H9 (cell line): ENCODE data around the gene OAS2. TPM values are rescaled to one million over a fixed set of nuclear protein-coding genes. Genes with fewer than 3 reads are reported as not detected.
A peak's percentile ranks its signal among the peaks of the same experiment; 100 is the strongest.

Experiments
- DNase-seq: peaks from one replicate; pipeline ENCODE4 v3.0.0-alpha.2; 2017
- H2AFZ ChIP-seq: one replicate; pipeline ENCODE4 v1.6.1; 2013; ENCODE audit warnings: mild to moderate bottlenecking, low read length, control low read depth, moderate library complexity
- H2AK5ac ChIP-seq: 2 replicates; pipeline ENCODE4 v1.6.1; 2013; ENCODE audit warnings: low read length, control low read depth, mixed read lengths; ENCODE audit not compliant: insufficient read length
- H2BK120ac ChIP-seq: one replicate; pipeline ENCODE4 v1.6.1; 2013; ENCODE audit warnings: low read depth, mild to moderate bottlenecking, low read length, control low read depth, inconsistent platforms; ENCODE audit not compliant: poor library complexity, severe bottlenecking
- H2BK12ac ChIP-seq: 2 replicates; pipeline ENCODE4 v1.6.1; 2013; ENCODE audit warnings: low read length, control low read depth, mixed read lengths, low read depth; ENCODE audit not compliant: insufficient read length
- H2BK15ac ChIP-seq: 2 replicates; pipeline ENCODE4 v1.6.1; 2013; ENCODE audit warnings: low read depth, low read length, control low read depth
- H2BK20ac ChIP-seq: one replicate; pipeline ENCODE4 v1.6.1; 2013; ENCODE audit warnings: low read depth, mild to moderate bottlenecking, low read length, control low read depth, inconsistent platforms; ENCODE audit not compliant: poor library complexity, severe bottlenecking
- H2BK5ac ChIP-seq: 2 replicates; pipeline ENCODE4 v1.6.1; 2013; ENCODE audit warnings: low read length, control low read depth, mixed read lengths; ENCODE audit not compliant: insufficient read length
- H3K14ac ChIP-seq: 2 replicates; pipeline ENCODE4 v1.6.1; 2013; ENCODE audit warnings: low read length, control low read depth; ENCODE audit not compliant: insufficient read depth
- H3K18ac ChIP-seq: 2 replicates; pipeline ENCODE4 v1.6.1; 2013; ENCODE audit warnings: low read depth, mild to moderate bottlenecking, mixed read lengths, low read length, control low read depth; ENCODE audit not compliant: insufficient read length
- H3K23ac ChIP-seq: 2 replicates; pipeline ENCODE4 v1.6.1; 2013; ENCODE audit warnings: low read length, control low read depth, mixed read lengths, low read depth; ENCODE audit not compliant: insufficient read length
- H3K23me2 ChIP-seq: 2 replicates; pipeline ENCODE4 v1.6.1; 2013; ENCODE audit warnings: low read depth, mild to moderate bottlenecking, mixed read lengths, low read length, control low read depth; ENCODE audit not compliant: insufficient read length, poor library complexity, severe bottlenecking
- H3K27ac ChIP-seq: 2 replicates; pipeline ENCODE4 v1.5.1; 2013; ENCODE audit warnings: low read length, control low read depth, mixed read lengths, low read depth; ENCODE audit not compliant: insufficient read length
- H3K27me3 ChIP-seq: 2 replicates; pipeline ENCODE4 v1.6.1; 2013; ENCODE audit warnings: low read length, control low read depth, inconsistent platforms; ENCODE audit not compliant: insufficient read depth
- H3K4ac ChIP-seq: 2 replicates; pipeline ENCODE4 v1.6.1; 2013; ENCODE audit warnings: low read depth, mild to moderate bottlenecking, control low read depth, inconsistent platforms, low read length, moderate library complexity
- H3K4me1 ChIP-seq: 2 replicates; pipeline ENCODE4 v1.6.1; 2013; ENCODE audit warnings: low read length, control low read depth, inconsistent platforms; ENCODE audit not compliant: insufficient read depth
- H3K4me2 ChIP-seq: 2 replicates; pipeline ENCODE4 v1.6.1; 2013; ENCODE audit warnings: low read length, control low read depth, mixed read lengths; ENCODE audit not compliant: insufficient read length, insufficient read depth
- H3K56ac ChIP-seq: 2 replicates; pipeline ENCODE4 v1.6.1; 2013; ENCODE audit warnings: low read depth, mild to moderate bottlenecking, mixed read lengths, low read length, control low read depth; ENCODE audit not compliant: insufficient read length
- H3K79me1 ChIP-seq: 2 replicates; pipeline ENCODE4 v1.6.1; 2013; ENCODE audit warnings: low read depth, mild to moderate bottlenecking, moderate library complexity, low read length, control low read depth, inconsistent platforms; ENCODE audit not compliant: insufficient read depth, poor library complexity, severe bottlenecking
- H3K79me2 ChIP-seq: 2 replicates; pipeline ENCODE4 v1.6.1; 2013; ENCODE audit warnings: low read length, control low read depth, inconsistent platforms; ENCODE audit not compliant: insufficient read depth
- H3K9ac ChIP-seq: 2 replicates; pipeline ENCODE4 v1.6.1; 2013; ENCODE audit warnings: low read length, control low read depth, mixed read lengths; ENCODE audit not compliant: insufficient read length; ENCODE audit errors: extremely low read depth
- H3K9me3 ChIP-seq: one replicate; pipeline ENCODE4 v1.6.1; 2013; ENCODE audit warnings: low read depth, low read length, inconsistent platforms; ENCODE audit not compliant: control insufficient read depth
- H3T11ph ChIP-seq: one replicate; pipeline ENCODE4 v1.6.1; 2013; ENCODE audit warnings: mild to moderate bottlenecking, low read length, control low read depth, inconsistent platforms
- H4K20me1 ChIP-seq: one replicate; pipeline ENCODE4 v1.6.1; 2013; ENCODE audit not compliant: control insufficient read depth, insufficient read length, insufficient read depth
- H4K5ac ChIP-seq: 2 replicates; pipeline ENCODE4 v1.6.1; 2013; ENCODE audit warnings: low read depth, mild to moderate bottlenecking, mixed read lengths, low read length, control low read depth; ENCODE audit not compliant: insufficient read length
- H4K8ac ChIP-seq: replicated peaks from 2 replicates; pipeline ENCODE4 v1.6.1; 2013; ENCODE audit warnings: low read length, control low read depth, mixed read lengths, low read depth; ENCODE audit not compliant: insufficient read length
- H4K91ac ChIP-seq: 2 replicates; pipeline ENCODE4 v1.6.1; 2013; ENCODE audit warnings: low read depth, mild to moderate bottlenecking, moderate library complexity, mixed read lengths, low read length, control low read depth; ENCODE audit not compliant: insufficient read length
- H3K27ac Mint-ChIP-seq, 3 experiments: 2 replicates in 2 of 3; 3 replicates in 1 of 3; pipeline ENCODE4 v1.8.0; 2020 to 2021; ENCODE audit warnings: mixed read lengths in 3 of 3, mild to moderate bottlenecking in 1 of 3, moderate library complexity in 1 of 3
- H3K27me3 Mint-ChIP-seq: 2 replicates; pipeline ENCODE4 v1.8.0; 2021; ENCODE audit warnings: low read depth, mild to moderate bottlenecking, moderate library complexity, mixed read lengths
- H3K36me3 Mint-ChIP-seq, 3 experiments: 2 replicates in 2 of 3; 3 replicates in 1 of 3; pipeline ENCODE4 v1.8.0; 2020 to 2021; ENCODE audit warnings: low read depth in 3 of 3, mixed read lengths in 3 of 3; ENCODE audit not compliant: insufficient read depth in 1 of 3
- H3K4me1 Mint-ChIP-seq, 2 experiments: 2 replicates each; pipeline ENCODE4 v1.8.0; 2020; ENCODE audit warnings: mixed read lengths in 2 of 2
- H3K4me3 Mint-ChIP-seq, 2 experiments: 2 replicates in 1 of 2; 3 replicates in 1 of 2; pipeline ENCODE4 v1.8.0; 2020 to 2021; ENCODE audit warnings: mild to moderate bottlenecking in 2 of 2, mixed read lengths in 2 of 2, moderate library complexity in 1 of 2
- H3K9me3 Mint-ChIP-seq, 2 experiments: 2 replicates in 1 of 2; 3 replicates in 1 of 2; pipeline ENCODE4 v1.8.0; 2020; ENCODE audit warnings: mild to moderate bottlenecking in 2 of 2, mixed read lengths in 2 of 2, moderate library complexity in 1 of 2
- CTCF ChIP-seq: fragments of 200-600 bp; sonication (generic); conservative IDR thresholded peaks from 3 replicates; pipeline ENCODE4 v1.8.0; 2021; ENCODE audit warnings: antibody characterized with exemption, mild to moderate bottlenecking
- WGBS: extraction: QIAGEN DNeasy Blood & Tissue Kit; methylation state at CpG from one replicate; pipeline ENCODE4 v1.1.7; 2013; ENCODE audit warnings: missing lambda C conversion rate, low lambda C conversion rate, mixed read lengths; ENCODE audit not compliant: insufficient read length; ENCODE audit errors: extremely low coverage; 5-methylcytosine and 5-hydroxymethylcytosine counted together
- total RNA-seq: library from RNA; stranded (reverse); gene quantifications from 2 replicates; pipeline ENCODE4 v1.2.1, GENCODE V29; 2021

The OAS2 gene
- total RNA-seq, 1 experiment from 2014 or later, result not detected

- no peaks in the 10 kb centered on the region for H3K23me2 ChIP-seq
- Mint-ChIP-seq H3K4me1 (peaks cover 14 to 15% of the 10 kb centered on the region in 2 experiments), H3K27ac (peak overlapping the region in 2 of 3 experiments; percentile 8 to 36; a peak in 2 of 7 replicates), H3K4me3 (no peak overlapping the region), H3K27me3 (peaks cover 10% of the 10 kb centered on the region), H3K36me3 (peaks cover 0 to 5% (median under 1%) of the 10 kb centered on the region in 3 experiments; a peak in 3 of 7 replicates), H3K9me3 (peaks cover 7 to 9% of the 10 kb centered on the region in 2 experiments)
- no peak for DNase-seq
- H3K79me1 ChIP-seq, result no peaks in the 10 kb centered on the region
- H2BK120ac ChIP-seq, result no peak overlapping the region
- H3K4ac ChIP-seq, result no peak overlapping the region
- no peak for TF ChIP-seq CTCF
- H3T11ph ChIP-seq, result no peak overlapping the region
- H3K18ac ChIP-seq, result no peak overlapping the region
- no peak overlapping the region for H2AK5ac ChIP-seq
- H3K23ac ChIP-seq, result no peak overlapping the region
- no peaks in the 10 kb centered on the region for H3K27me3 ChIP-seq
- H2BK5ac ChIP-seq, result no peak overlapping the region
- no peak overlapping the region for H3K27ac ChIP-seq
- no peaks in the 10 kb centered on the region for H3K9me3 ChIP-seq
- no peak overlapping the region for H4K5ac ChIP-seq
- no peak overlapping the region for H3K9ac ChIP-seq
- no peaks in the 10 kb centered on the region for H3K79me2 ChIP-seq
- no peak overlapping the region for H4K91ac ChIP-seq
- WGBS, result no CpG with 5 or more reads among the region's 6 CpGs
- no peak overlapping the region for H4K8ac ChIP-seq
- H3K4me1 ChIP-seq, result no peaks in the 10 kb centered on the region
- H3K56ac ChIP-seq, result no peak overlapping the region
- no peak overlapping the region for H3K14ac ChIP-seq
- no peak overlapping the region for H2AFZ ChIP-seq
- H2BK20ac ChIP-seq, result no peak overlapping the region
- H2BK15ac ChIP-seq, result no peak overlapping the region
- no peaks in the 10 kb centered on the region for H4K20me1 ChIP-seq
- no peak overlapping the region for H3K4me2 ChIP-seq
- H2BK12ac ChIP-seq, result no peak overlapping the region
Observed at GRCh38 chr12:112932485-112933128, 45.7 kb upstream of the OAS2 start.
